HG03460 (cell line): ENCODE data around the gene SERGEF.
"Not testable (repeated sequence)": the region's sequence is repeated elsewhere in the genome, so short reads cannot be mapped to it uniquely, and the experiment has no call there.

Experiments
- ATAC-seq: cut with Tn5 transposase; IDR thresholded peaks from one replicate; pipeline ENCODE4 v1.9.1; 2021; ENCODE audit not compliant: unreplicated experiment

The SERGEF gene

GRCh38 chr11:17914957-17915356 lies 97.9 kb downstream of the SERGEF start:
- no peak for ATAC-seq

GRCh38 chr11:17907046-17907445 lies 105.8 kb downstream of the SERGEF start:
- no peak for ATAC-seq

- no peak for ATAC-seq
Measured at GRCh38 chr11:17906436-17906835, 106.4 kb downstream of the SERGEF start.

GRCh38 chr11:17905477-17905876 lies 107.4 kb downstream of the SERGEF start:
- ATAC-seq: peak; percentile 83

- ATAC-seq: no peak
Measured at GRCh38 chr11:17901481-17901880, 111.4 kb downstream of the SERGEF start.

- no peak for ATAC-seq
Measured at GRCh38 chr11:17898782-17899181, 114.1 kb downstream of the SERGEF start.

GRCh38 chr11:17898071-17898470 lies 114.8 kb downstream of the SERGEF start:
- ATAC-seq: no peak

- ATAC-seq: no peak
Measured at GRCh38 chr11:17897495-17897894, 115.4 kb downstream of the SERGEF start.

GRCh38 chr11:17896496-17897151 lies 116.2 kb downstream of the SERGEF start:
- ATAC-seq: not testable (repeated sequence)

GRCh38 chr11:17894929-17895658 lies 117.8 kb downstream of the SERGEF start:
- ATAC-seq: no peak

- no peak for ATAC-seq
Measured at GRCh38 chr11:17892409-17892808, 120.4 kb downstream of the SERGEF start.

GRCh38 chr11:17890325-17890724 lies 122.5 kb downstream of the SERGEF start:
- ATAC-seq: no peak

GRCh38 chr11:17887779-17888178 lies 125.1 kb downstream of the SERGEF start:
- ATAC-seq: no peak

GRCh38 chr11:17883946-17884345 lies 128.9 kb downstream of the SERGEF start:
- no peak for ATAC-seq

- ATAC-seq: no peak
Measured at GRCh38 chr11:17883057-17883456, 129.8 kb downstream of the SERGEF start.

- no peak for ATAC-seq
Measured at GRCh38 chr11:17878743-17879142, 134.1 kb downstream of the SERGEF start.

- no peak for ATAC-seq
Measured at GRCh38 chr11:17877886-17878285, 135.0 kb downstream of the SERGEF start.

- ATAC-seq: no peak
Measured at GRCh38 chr11:17876827-17877226, 136.0 kb downstream of the SERGEF start.

GRCh38 chr11:17875891-17876290 lies 137.0 kb downstream of the SERGEF start:
- ATAC-seq: no peak

- no peak for ATAC-seq
Measured at GRCh38 chr11:17873586-17873985, 139.3 kb downstream of the SERGEF start.

GRCh38 chr11:17868398-17868797 lies 144.4 kb downstream of the SERGEF start:
- ATAC-seq: not testable (repeated sequence)

- ATAC-seq: no peak
Measured at GRCh38 chr11:17867341-17867740, 145.5 kb downstream of the SERGEF start.
